ENCODE measurements around the gene COL16A1. TPM values are rescaled to one million over a fixed set of nuclear protein-coding genes. Genes with fewer than 3 reads are reported as not detected.

Gene COL16A1
- total and polyA plus RNA-seq, 2 of the 4 experiments (the other 2 are of a cell fraction) = 34.2 to 62.8 TPM

DNA sequence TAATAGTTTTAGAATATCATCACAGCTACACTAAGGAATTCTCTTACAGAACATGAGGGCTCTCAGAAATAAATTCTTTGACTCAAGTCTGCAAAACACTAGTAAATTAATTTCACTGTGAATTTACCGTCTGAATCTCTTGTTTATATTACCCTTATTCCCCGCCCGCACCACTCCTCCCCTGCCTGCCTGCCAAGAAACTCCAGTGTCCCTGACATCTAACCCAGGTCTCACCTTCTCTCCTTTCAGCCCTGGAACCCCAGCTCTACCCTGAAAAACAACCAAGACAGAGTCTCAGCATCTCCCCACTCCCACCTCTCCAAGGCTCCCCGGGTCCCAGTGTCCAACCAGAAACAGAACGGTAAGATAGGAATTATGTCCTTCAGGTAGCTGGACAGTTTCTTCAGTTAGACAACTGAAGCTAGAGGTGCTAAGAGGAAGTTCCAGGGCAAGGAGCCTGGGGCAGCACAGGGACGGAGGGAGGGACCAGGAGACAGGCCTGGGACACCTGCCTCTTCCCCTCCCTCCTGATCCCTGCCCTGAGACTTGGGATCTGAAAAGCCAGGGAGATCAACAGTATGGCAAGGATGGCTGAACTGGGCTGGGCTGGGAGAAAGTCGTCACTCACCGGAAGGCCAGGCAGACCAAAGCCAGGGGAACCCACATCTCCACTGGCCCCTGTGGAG lies 15.4 kb downstream of the COL16A1 start:
- Histone ChIP-seq H2BK120ac (ENCODE audit: low read depth, low read length) (peak overlapping the region; percentile 100), H3K14ac (replicated peaks; ENCODE audit: low read depth, low read length) (peak overlapping the region; percentile 95), H2AK9ac (replicated peaks; ENCODE audit: low read depth, low read length, poor library complexity) (peak overlapping the region; percentile 98), H3K36me3 (ENCODE audit: control insufficient read depth, insufficient read depth, low read length) (peaks cover 68% of the 10 kb centered on the region), H4K8ac (ENCODE audit: low read depth in 2 of 2, low read length in 2 of 2) (peak overlapping the region; percentile 94 to 98), H3K27ac (ENCODE audit: insufficient read depth, low read length) (peak overlapping the region; percentile 88), H4K20me1 (ENCODE audit: insufficient read depth, low read length) (no peaks in the 10 kb centered on the region), H2AFZ (replicated peaks; ENCODE audit: low read length, poor library complexity) (peak overlapping the region; percentile 18), H4K5ac (ENCODE audit: low read depth, low read length) (peak overlapping the region; percentile 47), H2BK20ac (ENCODE audit: low read depth, low read length) (peak overlapping the region; percentile 99), H3K56ac (ENCODE audit: extremely low read depth, insufficient read depth, low read length) (peak overlapping the region; percentile 17; the same call in 1 of the 2 replicates), H3K9me1 (ENCODE audit: insufficient read depth, low read length) (peaks cover 29% of the 10 kb centered on the region), H3K4ac (ENCODE audit: low read depth, low read length) (peak overlapping the region; percentile 100), H3K79me1 (ENCODE audit: low read depth in 1 of 2, low read length in 2 of 2) (peaks cover 11 to 65% of the 10 kb centered on the region in 2 experiments; a peak in 3 of 4 replicates), H2BK5ac (ENCODE audit: low read depth, low read length, poor library complexity, severe bottlenecking) (peak overlapping the region; percentile 96), H2BK15ac (ENCODE audit: low read depth, low read length) (peak overlapping the region; percentile 99; the same call in 2 of the 3 replicates), H3K27me3 (ENCODE audit: control insufficient read depth, insufficient read depth, low read length) (no peaks in the 10 kb centered on the region), H3K9ac (ENCODE audit: low read depth, low read length) (no peak overlapping the region), H3K4me3 (ENCODE audit: insufficient read depth, low read depth, low read length) (no peak overlapping the region), H3K4me1 (ENCODE audit: control insufficient read depth, insufficient read depth, low read length) (peaks cover 41% of the 10 kb centered on the region), H4K91ac (ENCODE audit: insufficient read depth, low read depth, low read length) (peak overlapping the region; percentile 100), H2AK5ac (ENCODE audit: low read depth, low read length) (peak overlapping the region; percentile 100), H3K18ac (ENCODE audit: low read depth, low read length) (peak overlapping the region; percentile 54; the same call in 1 of the 2 replicates), H3K23ac (ENCODE audit: low read depth, low read length) (peak overlapping the region; percentile 99), H3K9me3 (ENCODE audit: control insufficient read depth, insufficient read depth, low read length) (no peaks in the 10 kb centered on the region), H3K4me2 (ENCODE audit: low read depth, low read length) (peak overlapping the region; percentile 12; the same call in 1 of the 2 replicates)
- ChIA-PET POLR2A (ENCODE audit: unreplicated experiment) (no interaction called here), CTCF (no interaction called here)
- BruUV-seq (replicated peaks) = no TSS peak
- intact Hi-C loops (cut with micrococcal nuclease) = loop anchor here (2.0 kb wide), 1 partner anchor 24 kb away; no protein-coding TSS in a partner anchor
- 0% methylated on average over 1 of the region's 8 CpGs; no CpG with 5 or more reads in 1 of the 2 experiments for WGBS, 2 experiments (ENCODE audit: extremely low coverage in 2 of 2, insufficient read length in 1 of 2)
- dilution Hi-C loops (cut with HindIII; ENCODE audit: low sequenced_read_pairs, unreplicated experiment) = no loop called here
- no peak for TF ChIP-seq SMC3 (IDR thresholded peaks at IDR 0.05; ENCODE audit: low read depth, low read length)
- TF ChIP-seq RCOR1 (IDR thresholded peaks at IDR 0.05; ENCODE audit: insufficient replicate concordance, low read length) = no peak
- TF ChIP-seq POLR2A (IDR thresholded peaks at IDR 0.05; ENCODE audit: low read depth, low read length) = no peak
- no peak for TF ChIP-seq BHLHE40 (IDR thresholded peaks at IDR 0.05; ENCODE audit: low read depth, low read length)
- TF ChIP-seq CHD1 (IDR thresholded peaks at IDR 0.05; ENCODE audit: low read depth, low read length) = no peak
- TF ChIP-seq, protein P1, sequence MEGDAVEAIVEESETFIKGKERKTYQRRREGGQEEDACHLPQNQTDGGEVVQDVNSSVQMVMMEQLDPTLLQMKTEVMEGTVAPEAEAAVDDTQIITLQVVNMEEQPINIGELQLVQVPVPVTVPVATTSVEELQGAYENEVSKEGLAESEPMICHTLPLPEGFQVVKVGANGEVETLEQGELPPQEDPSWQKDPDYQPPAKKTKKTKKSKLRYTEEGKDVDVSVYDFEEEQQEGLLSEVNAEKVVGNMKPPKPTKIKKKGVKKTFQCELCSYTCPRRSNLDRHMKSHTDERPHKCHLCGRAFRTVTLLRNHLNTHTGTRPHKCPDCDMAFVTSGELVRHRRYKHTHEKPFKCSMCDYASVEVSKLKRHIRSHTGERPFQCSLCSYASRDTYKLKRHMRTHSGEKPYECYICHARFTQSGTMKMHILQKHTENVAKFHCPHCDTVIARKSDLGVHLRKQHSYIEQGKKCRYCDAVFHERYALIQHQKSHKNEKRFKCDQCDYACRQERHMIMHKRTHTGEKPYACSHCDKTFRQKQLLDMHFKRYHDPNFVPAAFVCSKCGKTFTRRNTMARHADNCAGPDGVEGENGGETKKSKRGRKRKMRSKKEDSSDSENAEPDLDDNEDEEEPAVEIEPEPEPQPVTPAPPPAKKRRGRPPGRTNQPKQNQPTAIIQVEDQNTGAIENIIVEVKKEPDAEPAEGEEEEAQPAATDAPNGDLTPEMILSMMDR (conservative IDR thresholded peaks at IDR 0.05; ENCODE audit: low read depth, low read length) = no peak
- TF ChIP-seq MAZ (IDR thresholded peaks at IDR 0.05; ENCODE audit: borderline replicate concordance, low read depth, low read length) = no peak
- no peak for TF ChIP-seq NFE2L2 (IDR thresholded peaks at IDR 0.05; ENCODE audit: low read depth, low read length)
- no peak for TF ChIP-seq CEBPB (IDR thresholded peaks at IDR 0.05; ENCODE audit: low read depth, low read length)
- DNase-seq (peak; percentile 7), ATAC-seq (ENCODE audit: low read depth) (peak; percentile 18)
- in situ Hi-C loops (cut with MboI; ENCODE audit: low sequenced_read_pairs) = no loop called here

Data from IMR-90 (cell line).